ENCODE measurements around the gene SKI.

The SKI gene

DNA sequence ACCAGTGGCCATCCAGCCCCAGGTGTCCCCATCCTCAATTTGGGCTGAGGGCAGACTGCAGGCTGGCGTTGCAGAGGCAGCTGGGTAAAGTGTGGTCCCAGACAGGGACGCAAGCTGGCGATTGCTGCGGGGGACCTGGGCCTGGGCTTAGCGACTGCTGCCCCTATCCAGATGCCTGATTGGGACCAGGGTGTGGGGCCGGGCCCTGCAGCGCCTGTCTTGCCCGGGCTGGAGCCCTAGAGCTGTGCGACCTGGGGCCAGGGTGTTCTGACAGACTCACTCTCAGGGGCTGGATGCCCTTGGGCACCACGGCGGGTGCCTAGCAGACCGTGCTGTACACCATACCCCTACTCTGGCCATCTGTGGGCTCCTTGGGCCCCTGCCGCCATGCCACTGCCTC lies 17.3 kb upstream of the SKI start:
- no peak for DNase-seq

DNA sequence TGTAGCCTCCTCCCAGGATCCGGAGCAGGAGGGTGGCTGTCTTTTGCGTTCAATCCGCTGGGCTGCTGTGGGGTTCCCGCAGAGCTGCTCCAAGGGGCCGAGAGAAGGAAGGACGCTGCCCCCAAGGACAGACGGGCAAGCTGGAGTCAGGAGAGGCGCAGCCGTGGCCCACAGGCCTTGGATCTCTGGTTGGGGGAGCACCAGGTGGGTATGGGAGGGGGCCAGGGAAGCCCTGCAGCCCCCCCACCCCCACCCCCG lies 15.9 kb upstream of the SKI start:
- DNase-seq: no peak

DNA sequence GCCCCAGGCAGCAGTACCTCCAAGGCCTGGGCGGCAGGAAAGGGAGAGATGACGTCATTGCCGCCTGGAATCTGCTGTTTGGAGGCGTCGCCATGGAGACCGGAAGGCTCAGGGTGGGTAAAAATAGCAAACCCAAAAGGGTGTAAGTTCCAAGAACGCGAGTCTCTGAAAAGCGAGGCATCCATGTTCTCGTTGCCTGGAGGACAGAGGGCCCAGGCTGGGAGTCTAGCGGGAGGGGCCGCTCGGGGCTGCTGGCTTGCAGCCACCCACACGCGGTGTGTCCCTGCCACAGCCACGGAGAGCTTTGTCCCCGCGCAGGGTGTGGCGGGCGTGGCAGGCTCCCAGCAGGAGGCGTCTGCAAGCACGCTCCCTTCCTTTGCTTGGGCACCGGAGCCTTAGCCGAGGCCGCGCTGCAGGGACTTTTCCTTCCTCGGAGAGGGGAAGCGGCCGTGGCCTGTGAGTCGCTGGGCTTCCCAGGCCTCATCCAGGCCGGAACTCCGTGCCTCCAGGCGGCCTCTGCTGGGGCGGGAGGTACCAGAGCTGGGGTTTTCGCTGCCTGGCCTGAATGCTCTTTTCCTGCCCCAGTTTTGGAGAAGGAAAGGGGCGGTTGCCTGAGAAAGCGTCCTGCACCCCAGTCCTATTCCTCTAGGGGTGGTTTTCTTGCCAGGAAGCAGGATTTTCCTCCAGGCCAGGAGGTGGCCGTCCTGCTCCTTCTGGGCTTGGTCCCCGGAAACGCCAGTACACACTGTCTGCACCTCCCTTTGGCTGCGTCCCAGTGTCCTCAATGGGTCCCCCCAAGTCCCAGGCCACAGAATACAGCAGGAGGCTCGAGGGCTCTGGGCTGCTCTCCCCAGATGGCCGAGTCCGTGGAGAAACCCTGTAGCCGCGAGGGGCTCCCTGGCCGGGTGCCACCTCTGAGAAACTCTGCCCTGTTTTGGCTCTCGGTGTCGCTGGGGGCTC lies 15.3 kb upstream of the SKI start:
- DNase-seq: peak in 1 of 2 experiments; percentile 35

DNA sequence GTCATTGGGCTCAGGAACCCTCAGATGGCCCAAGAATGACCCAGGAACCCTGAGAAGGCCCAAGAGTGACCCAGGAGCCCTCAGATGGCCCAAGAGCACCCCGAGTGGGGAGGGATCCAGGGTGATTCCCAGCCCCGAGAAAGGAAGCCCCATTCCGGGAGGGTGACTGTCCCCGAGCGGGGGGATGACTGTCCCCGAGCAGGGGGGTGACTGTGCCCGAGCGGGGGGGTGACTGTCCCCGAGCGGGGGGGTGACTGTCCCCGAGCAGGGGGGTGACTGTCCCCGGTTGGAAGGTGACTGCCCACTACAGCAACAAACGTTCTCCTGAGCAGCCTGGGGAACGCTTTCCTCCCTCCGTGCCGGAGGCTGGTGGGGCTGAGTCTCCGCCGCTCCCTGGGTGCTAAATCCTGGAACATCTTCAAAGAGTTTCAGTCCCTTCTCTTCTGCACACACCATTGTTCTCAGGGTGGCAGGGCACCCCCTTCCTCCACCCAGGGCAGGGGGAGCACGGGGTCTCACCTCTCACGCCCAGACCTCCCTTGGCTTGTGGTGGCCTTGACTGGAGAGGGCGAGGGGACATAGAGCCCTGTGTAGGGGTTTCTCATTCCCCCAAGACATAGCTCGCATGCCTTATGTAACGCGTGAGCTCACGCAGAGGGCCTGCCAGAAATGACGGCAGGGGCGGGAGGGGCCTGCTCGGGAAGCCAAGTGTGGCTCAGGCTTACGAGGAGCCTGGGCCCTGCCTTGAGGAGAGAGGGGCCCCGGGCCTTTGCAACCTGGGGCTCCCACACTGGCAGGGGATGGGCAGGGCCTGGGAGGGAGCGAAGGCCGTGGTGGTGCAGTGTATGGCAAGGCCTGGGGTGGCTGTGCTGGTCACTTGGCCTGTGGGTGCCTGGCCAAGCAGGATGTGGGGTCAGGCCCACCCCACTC lies 14.3 kb upstream of the SKI start:
- DNase-seq: no peak

DNA sequence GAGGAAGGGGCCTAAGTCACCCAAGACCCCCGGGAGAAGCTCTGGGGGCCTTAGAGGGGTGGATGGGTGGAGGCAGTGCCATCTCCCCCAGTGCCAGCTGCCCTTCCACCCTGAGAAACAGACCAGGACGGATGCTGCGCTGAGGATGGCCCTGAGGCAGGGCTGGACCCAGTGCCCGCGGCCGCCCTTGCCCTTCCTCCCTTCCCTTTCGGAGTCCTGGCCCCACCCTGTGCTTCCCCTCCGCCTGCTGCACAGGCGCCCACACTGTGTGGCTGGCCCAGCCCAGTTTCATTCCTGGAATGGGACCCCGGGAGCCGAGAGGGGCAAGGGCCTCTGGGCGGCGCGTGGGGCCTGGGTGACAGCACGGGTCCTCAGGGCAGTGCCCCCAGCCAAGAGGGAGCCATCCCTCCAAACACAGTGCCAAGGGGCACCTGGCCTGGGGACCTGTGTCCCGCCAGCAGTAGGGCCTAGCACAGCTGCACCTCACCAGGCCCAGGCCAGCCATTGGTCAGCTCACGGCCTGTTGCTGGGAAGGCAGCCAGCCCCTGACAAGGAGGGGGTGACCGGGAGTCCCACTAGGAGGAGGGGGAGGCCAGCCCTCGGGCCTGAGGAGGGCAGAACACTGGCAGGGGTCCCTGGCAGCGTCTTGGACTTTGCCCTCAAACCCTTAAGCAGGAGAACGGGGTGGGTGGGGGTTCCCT lies 13.4 kb upstream of the SKI start:
- no peak for DNase-seq

DNA sequence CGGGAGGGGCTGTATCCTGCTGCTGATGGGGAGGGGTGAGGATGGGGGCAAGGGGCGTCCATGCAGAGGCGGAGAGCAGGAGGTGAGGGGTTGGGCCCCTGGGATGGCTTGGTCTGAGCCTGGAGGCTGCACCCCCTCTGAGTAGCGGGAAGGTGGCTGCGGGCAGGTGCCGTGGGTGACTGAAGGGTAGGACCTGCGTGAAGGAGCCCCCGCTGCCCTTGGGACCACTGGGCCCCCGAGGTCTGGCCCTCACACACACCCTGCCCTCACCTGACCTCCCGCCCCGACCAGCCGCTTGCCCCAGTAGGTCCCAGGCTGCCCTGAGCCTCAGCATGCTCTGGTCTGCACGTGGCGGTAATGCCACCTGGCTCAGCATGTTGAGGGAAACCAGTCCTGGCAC lies 12.8 kb upstream of the SKI start:
- no peak for DNase-seq

DNA sequence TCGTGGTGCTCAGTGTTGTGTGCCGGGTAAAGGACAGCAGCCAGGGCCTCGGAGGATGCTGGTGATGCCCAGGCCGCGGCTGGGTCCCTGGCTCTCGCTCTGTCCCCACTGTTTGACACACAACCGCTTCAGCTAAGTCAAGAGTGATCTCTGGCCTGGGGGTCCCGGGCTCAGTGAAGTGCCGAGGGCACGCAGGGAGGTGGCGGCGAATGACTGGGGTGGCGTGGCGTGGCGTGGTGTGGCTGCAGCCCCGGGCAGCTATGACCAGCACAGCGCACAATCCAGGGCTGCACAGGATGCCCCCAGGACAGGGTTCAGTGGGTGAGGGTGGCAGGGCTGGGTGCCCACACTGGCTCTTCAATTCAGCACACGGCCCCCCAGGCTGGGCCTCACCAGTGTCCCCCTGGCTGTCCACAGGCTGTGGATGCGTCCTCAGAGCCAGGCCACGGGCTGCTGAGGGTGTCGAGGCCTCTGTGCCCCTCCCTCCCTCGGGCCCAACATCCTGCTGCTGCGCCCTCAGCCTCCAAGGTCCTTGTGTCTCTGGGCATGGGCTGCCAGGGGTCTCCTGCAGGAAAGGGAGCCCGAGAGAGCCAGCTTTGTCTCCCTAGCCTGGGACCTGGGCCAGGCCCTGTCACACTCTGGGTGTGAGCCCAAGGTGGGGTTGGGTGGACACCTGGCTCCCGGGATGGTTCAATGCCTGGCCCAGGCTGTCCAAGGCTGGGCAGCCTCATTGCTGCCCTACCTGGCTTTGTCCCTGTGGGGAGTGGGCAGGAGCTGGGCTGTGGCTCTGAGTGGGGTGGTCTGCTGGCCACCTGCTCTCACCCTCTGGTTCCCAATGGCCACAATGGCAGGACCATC lies 12.0 kb upstream of the SKI start:
- DNase-seq: no peak

DNA sequence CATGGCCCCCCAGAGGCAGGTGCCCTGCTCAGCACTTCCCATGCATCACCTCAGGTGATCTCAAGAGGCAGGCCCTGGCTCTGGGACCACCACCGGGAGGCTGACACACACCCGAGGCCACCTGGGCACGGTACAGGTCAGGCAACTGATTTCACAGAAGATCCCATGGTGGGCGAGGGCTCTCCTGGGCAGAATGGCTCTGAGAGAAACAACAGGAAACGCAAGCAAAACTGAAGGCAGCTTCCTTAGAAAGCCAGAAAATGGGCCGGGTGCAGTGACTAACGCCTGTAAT lies 11.4 kb upstream of the SKI start:
- DNase-seq: no peak

DNA sequence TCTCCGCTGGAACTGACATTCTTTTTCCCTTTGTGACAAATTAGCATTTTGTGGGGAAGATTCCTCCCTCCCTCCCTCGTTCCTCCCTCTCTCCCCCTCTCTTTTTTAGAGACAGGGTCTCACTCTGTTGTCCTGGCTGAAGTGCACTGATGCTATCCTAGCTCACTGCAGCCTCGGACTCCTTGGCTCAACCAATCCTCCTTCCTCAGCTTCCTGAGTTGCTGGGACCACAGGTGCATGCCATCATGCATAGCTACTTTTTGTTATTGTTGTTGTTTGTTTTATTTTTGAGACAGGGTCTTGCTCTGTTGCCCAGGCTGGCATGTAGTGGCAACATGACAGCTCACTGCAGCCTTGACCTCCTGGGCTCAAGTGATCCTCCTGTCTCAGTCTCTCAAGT lies 6.8 kb upstream of the SKI start:
- DNase-seq: no peak

DNA sequence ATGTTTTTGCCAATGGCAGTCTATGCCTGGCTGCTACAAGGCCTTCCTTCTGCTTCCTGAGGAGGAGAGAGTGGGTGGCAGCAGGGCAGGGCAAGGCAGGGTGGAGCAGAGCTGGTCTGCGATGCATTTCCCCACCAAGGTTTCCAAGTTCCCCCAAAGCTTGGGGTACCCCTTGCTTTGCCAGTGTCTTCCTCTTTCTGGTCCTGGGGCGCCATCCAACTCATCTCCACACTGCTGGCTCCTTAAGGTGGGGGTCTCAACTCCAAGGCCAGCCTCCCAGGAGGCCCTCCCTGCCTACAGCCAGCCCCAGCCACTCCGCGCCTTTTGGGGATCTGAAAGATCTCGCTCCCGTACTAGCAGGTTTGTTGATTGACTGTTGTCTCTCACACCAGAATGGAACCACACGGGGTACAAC lies 3.9 kb upstream of the SKI start:
- DNase-seq: no peak

DNA sequence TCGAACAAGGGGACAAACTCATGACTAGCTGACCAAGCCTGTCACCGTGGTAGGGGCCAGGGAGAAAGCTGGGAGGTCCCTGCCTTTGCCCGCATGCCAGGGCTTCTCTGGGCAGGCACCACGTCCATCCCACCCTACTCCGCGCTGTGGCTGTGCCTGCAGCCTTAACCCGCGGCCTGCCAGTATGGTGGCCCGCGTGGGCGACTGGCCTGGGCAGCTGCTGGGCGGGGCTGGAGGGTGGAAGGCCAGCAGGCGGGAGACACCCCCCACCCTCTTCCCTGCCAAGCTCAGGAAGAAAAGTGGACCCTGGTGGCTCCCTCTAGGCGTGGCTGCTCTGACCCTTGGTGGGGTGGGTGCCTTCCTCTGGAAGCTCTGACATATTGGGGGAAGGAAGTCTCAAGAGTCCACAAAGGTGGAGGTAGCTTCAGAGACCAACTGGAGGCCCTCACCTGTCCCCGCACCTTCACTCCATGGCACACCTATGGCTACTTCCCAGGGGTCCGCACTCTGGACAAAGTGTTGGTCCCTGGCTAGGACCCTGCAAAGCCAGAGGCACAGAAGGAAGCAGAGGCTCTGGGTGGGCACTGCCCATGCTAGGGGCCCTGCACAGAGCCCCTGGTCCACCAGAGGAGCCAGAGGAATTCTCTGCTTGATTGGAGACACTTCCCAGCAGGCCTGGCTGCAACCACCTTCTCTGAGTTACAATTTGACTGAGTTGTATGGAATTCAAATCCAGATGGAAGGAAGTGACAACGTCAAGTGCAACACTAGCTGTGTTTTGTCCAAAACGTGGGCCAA lies 3.3 kb upstream of the SKI start:
- no peak for DNase-seq

DNA sequence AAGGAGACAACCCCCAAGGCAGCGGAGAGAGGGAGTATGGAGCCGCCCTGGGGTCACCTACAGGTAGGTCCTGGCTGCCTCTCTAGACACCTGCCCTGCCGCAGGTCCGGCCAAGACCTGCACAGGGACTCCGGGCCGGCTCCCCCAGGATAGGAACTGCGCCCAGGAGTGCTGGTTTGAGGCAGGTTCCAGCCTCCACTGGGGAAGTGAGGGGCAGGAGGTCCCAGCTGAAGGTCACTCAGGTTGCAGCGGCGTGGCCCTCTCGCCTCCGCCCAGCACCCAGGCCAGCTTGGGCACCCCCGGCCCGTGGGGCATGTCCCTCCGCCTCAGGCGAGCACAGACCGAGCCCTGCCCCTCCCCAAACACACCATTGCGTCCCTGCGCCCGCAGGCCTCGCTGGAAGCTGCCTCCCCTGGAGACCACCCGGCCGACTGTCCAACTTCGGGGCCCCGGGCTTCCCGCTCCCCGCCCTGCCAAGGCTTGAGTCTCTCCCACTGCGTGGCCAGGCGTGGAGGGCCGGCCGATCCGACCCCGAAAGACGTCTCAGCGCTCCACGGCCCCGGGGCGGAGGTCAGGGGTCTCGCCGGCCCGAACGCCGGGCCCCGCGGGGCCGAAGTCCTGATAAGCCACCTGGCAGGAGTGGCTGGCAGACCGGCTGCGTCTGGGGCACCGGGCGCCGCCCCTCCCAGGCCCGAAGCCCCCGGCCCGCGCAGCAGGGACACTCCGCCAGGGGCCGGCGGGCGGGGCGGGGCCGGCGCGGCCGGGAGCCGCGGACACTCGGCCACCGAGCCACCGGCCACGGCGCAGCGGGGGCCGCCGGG lies 1.4 kb upstream of the SKI start:
- no peak for DNase-seq

DNA sequence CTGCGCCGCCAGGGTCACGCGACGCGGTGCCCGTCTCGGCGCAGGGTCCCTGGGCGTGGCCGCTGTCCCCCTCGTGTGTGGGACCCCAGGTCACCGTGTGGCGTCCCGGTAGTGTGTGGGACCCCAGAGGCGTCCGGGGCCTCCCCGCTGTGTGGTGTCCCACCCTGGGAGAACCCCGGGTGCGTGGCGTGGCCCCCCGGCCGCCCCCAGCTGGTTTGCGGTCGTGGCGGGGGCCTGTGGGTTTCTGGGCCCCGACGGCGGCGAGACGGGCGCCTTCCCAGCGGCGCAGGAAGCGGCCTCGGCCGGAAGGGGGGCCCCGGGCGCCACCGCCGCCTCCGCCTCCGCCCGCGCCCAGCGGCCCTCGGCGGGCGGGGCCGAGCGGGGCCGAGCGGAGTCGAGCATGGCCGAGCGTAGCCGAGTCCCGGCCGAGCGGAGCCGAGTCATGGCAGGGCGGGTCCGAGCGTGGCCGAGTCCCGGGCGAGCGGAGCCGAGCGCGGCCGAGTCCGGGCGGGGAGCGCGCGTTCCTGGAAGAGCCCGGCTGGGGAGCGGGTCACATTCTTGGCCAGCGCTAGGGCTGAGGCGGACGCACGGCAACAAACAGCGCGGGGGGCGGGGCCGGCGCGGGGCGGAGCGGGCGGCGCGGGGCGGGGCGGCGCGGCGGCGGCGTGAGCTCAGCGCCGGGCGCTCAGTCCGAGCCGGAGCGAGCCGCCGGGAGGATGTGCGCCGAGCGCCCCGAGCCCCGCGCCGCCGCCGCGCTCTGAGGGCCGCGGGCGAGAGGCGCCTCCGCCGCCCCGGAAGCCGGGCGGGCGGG lies 568 bp upstream of the SKI start:
- DNase-seq: peak; percentile 91 to 97

DNA sequence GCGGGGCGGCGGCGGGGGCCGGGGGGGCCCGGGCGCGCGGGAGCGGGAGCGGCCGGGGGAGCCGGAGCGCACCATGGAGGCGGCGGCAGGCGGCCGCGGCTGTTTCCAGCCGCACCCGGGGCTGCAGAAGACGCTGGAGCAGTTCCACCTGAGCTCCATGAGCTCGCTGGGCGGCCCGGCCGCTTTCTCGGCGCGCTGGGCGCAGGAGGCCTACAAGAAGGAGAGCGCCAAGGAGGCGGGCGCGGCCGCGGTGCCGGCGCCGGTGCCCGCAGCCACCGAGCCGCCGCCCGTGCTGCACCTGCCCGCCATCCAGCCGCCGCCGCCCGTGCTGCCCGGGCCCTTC lies 546 bp downstream of the SKI start:
- DNase-seq: no peak

DNA sequence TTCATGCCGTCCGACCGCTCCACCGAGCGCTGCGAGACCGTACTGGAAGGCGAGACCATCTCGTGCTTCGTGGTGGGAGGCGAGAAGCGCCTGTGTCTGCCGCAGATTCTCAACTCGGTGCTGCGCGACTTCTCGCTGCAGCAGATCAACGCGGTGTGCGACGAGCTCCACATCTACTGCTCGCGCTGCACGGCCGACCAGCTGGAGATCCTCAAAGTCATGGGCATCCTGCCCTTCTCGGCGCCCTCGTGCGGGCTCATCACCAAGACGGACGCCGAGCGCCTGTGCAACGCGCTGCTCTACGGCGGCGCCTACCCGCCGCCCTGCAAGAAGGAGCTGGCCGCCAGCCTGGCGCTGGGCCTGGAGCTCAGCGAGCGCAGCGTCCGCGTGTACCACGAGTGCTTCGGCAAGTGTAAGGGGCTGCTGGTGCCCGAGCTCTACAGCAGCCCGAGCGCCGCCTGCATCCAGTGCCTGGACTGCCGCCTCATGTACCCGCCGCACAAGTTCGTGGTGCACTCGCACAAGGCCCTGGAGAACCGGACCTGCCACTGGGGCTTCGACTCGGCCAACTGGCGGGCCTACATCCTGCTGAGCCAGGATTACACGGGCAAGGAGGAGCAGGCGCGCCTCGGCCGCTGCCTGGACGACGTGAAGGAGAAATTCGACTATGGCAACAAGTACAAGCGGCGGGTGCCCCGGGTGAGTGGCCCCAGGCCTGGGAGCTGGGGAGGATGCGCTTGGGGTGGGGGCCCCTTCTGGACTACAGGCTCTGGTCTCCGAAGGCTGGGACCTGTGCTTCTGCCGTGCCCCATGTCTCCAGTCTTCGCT lies 1.1 kb downstream of the SKI start:
- DNase-seq: peak in 1 of 2 experiments; percentile 22

DNA sequence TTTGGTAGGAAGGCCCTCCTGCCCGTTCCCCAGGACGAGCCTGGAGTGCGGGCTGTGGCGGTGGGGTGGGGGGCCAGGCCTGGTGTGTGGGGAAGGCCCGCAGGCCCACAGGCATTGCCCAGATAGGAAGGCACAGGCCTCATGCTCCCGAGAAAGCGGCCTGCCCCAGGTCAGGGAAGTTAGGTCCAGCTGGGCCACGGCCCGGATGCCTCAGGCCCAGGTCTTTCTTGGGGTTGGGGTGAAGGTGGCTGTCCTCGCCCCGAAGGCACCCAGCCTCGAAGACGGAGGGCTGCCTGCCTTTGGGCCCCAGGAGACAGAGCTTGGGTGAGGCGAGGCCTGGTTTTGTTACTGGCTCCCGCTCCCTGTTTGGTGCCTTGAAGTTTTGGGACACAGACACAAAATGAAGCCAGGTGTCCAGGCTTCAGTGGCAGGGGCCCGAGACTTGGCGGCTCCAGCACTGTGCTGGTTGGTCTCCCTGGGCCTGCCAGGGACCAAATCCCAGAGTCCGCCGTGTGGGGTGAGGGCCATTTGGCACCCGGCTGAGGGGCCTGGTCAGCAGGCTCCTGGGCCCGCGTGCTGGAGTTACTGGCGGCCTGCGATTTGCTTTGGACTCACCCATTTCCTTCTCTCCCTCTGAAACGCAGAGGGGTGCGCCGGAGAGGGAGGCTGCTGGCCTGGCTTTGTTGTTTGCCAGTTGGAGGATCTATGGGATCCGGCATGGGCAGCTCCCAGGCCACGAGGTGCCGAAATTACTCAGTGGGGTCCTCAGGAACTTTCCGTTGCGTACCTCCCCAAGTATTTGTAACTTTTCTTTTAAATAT lies 2.0 kb downstream of the SKI start:
- no peak for DNase-seq

DNA sequence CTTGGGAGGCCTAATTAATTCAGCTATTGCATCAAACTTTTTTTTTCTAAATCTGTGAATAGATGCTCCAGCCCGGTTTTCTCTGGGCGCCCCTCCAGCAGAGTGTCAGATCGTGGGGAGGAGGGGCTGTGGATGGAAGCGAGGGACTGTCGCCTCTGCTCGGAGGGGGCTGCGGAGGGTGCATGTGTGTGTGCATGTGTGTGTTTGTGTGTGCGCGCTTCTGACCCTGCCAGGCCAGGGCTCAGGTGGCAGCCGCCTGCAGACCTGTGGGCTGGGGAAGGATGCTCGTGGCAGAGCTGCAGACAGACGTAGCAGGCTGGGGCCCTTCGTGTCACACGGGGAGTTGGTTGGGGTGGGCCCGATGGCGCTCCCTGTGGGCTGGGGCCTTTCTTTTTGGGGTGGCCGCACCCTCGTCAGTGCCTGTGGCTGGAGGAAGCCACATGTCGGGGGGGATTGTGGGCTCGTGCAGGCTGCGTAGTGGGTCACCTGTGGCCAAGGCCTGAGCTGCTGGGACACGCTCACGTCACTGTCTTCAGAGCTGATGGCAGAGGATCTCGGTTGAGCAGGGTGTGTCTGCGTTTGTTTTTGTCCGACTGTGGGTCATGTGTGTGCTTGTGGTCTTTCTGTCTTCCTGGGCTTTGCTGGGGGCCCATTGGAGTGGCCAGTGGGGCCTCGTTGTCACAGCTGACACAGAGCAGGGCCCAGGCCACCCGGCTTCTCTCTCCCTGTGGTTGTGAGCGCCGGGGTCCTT lies 2.8 kb downstream of the SKI start:
- DNase-seq: no peak

All from NCI-H187 (cell line).